Measurements from ENCODE around the gene CA12.
"Not testable (repeated sequence)": the region's sequence is repeated elsewhere in the genome, so short reads cannot be mapped to it uniquely, and the experiment has no call there.

Gene CA12

DNA sequence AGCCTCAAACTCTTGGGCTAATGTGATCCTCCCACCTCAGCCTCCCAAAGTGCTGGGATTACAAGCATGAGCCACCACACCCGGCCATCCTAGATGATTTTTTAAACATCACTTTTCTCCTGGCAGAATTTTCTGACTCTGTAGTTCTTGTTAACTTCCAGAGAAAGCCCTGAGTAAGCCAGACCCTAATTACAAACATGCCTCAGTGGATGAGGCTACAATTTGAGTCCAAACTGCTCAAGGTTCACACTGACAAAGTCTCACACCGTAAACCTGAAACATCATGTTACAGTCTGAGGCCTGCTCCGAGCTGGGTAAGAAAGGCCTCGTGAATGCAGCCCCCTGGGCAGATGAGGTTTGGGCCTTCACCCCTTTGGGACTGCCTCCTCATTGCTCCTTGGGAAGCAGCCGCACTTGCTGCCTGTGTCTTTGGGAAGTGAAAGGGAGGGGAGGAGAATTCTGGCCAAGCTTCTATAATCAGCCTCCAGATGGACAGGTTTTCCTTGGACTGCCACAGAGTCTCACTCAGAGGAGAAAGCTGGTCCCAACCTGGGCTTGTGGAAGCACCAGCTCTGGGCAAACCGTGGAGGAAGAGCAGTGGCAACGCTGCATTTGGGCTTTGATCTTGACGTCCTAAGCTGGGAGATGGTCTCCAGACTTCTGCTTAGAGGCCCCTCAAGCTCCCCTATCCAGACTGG, 46.0 kb downstream of the CA12 start:
- no peak for DNase-seq (ENCODE audit: low read depth)

DNA sequence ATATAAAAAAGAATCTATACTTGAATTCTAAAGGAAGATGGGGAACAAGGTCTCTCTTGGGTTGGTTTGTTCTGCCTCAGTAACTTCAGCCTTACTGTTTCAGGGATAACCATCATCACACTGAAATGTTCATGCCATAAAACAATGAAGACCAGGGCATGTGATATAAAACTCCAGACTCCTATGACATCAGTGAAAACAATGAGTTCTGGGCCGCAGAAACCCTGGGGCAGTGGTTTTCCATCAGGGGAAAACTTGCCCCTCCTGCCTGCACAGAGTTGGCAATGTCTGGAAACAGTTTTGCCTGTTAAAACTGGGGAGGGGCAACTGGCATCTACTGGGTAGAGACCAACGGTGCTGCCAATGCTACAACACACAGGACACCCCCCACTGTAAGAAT, 46.8 kb downstream of the CA12 start:
- no peak for DNase-seq (ENCODE audit: low read depth)

DNA sequence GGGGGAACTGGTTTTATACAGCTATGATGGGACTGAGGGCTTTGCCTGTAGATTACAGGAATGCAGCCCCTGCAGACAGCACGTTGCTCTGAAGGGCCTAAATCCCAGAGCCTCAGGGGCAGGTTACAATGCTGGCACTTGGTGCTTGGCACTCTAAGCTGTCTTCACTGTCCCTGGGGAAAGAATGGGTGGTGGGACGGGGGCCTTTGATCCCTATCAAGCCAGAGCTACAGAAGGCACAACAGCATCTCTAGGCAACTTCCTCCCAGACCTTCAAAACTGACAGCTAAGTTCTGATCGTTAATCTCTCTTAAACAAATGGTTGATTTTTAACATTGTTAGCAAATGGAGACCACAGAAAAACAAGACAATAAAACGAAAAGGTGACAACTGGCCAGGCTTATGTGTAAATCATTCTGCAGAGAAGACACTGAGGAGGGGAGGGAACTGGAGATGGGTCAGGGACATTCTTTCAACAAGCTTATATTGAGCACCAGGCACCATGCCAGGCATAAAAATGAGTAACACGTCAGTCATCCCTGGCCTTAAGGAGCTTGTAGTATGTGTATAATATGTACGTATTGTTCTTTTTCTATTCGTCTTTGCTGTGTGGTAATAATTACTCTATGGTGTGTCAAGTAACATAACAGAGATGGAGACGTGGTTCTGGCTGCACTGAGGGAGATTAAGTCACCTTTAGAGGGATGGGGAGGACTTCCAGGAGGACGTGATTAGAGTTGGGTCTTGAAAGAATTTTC, 49.1 kb downstream of the CA12 start:
- no peak for DNase-seq (ENCODE audit: low read depth)

DNA sequence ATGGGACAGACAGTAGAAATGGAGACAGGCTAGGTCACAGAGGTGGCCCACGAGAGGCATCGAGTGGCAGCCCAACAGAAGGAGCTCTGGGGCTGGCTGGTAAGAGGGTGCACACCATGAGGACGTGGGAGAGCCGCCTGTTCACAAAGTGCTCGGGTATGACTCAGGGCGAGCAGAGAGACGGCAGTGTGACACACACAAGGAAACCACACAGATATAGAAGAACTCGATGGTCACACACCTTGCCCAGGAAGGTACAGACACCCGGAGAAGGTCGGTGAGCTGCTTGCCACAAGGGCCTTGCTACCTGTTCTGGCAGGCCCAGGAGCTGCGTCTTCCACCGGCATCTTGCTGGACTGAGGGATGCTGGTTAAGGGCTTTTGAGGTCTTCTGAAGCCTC, 50.2 kb downstream of the CA12 start:
- DNase-seq (ENCODE audit: low read depth), result no peak

DNA sequence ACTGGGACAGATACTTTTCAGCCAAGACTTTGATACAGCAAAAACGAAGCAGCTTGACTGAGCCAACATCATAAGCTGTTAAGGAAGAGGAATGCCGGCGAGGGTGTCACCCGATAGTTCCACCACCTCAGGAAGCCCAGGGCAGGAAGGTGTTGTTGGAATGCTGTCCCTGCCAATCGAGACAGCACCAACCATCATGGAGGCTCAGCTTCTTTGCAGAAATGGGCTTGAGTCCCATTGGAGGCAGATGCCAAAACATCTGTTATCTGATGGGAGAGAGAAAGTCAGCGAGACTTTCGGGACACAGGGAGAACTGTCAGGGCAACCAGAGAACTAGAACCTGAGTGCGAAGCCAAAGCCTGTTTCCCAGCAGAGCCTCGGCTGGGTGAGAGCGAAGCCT, 50.7 kb downstream of the CA12 start:
- DNase-seq (ENCODE audit: low read depth), result no peak

DNA sequence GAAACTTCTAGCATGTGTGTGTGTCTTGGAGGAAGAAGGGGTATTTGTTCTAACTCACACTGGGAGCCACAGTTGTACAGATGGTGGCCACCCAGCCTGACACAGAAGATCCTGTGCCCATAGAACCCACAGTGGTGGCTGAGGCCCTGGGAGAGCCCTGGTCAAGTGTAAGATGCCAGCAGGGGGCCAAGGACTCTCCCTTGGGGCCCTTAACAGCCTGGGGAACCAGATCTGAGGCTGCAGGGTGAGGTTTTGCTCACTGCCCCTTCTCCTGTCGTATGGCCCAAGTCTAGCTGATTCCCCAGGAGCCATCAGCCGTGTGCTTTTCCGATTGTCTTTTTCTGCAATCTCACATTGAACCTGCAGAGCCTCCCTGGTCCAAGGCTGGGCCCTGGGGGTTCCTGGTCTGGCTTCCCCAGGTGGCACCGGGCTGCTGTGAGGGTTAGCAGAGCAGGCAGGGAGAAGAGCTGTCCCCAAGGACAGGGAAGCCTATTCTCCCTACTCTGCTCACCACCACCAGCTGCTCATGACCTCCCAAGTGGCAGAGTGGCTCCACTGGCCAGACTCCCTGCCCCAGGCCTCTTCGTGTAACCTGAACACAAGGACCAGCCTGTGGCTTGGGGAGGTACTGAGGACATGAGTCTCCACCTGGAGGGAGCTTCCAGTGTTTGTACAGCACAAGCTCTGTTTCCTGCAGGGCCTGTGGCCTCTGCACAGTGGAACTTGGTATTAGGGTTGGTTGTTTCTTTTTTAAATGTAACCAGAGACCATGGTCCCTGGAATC, 51.9 kb downstream of the CA12 start:
- no peak for DNase-seq (ENCODE audit: low read depth)

DNA sequence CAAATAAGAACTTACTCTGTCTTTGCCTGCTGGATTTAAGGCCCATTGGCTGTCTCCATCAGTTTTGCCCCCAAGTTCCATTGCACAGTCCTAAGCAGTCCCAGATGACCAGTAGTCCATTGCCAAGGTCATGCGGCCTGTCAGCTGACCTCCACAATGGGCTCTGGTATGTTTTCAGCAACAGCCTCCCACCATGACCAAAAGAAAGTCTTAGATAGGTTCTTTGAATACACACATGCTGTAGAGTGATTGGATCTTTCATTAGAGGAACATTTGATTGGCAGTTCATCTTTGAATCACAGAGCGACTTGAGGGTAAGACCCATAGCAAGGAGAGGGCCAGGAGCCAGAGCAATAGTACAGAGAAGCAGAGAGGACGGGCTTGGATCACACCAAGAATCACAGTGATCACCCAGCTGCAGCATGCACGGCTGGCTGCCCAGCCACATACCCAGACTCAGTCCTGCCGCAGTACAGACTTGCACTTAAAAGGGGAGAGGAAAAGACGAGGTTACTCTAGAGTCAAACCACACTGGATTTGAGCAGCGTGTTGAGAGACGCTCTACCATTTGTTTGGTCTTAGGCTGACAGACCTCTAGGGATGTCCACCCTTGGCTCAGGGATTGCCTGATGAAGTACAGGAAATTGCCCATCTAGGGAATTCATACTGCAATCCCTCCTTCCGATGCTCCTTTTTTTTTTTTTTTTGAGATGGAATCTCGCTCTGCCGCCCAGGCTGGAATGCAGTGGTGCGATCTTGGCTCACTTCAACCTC, 53.8 kb downstream of the CA12 start:
- no peak for DNase-seq (ENCODE audit: low read depth)

DNA sequence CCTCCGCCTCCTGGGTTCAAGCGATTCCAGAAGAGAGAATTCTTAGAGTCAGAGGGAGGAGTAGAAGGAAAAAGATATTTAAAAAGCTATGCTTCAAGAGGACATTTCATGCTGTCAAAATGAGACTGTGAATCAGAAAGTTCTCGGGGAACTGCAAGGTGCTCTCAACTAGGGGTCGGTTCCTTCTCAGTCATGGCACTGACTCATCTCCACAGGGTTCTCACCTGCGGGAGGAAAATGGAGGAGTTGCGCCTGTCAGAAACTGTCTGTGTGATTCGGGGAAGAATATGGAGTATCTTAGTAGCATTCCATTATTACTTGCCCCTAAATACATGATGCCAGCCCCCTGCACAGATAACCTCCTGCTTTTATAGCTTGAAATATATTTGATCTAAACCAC, 56.9 kb downstream of the CA12 start:
- DNase-seq (ENCODE audit: low read depth), result no peak

DNA sequence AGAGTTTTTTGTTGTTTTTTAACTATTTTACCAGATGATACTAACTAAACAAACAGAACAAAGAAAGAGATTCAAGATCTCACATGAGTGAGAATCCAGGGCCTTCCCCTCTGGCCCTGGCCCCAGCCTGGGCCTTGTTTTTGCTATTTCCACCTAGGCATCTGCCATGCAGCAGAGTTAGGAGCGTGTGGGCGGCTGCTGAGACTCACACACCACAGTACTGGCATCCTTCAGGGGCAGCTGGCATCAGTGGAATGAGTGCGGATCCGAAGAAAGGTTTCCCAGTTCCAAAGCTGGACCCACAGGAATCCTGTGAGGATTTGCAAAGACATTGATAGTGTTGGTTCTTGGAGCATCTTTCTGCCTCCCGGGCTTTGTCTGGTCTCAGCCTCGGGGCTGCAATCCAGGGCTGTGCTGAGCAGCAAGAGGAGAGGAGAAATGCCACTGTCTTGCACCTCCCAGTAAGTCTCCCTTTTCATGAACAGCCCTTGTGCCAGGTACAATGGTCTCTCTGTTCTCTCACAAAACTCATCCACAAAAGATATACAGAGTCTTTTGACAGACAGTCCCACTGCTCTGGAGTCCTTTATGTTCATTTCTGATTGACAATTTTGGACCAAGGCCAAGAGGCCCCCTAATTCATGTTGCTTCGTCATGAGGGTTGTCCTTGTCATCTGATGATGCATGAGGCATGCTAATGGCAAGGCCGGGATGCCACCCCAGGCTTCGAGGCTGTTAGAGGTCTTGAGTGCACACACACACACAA, 57.7 kb downstream of the CA12 start:
- no peak for DNase-seq (ENCODE audit: low read depth)

DNA sequence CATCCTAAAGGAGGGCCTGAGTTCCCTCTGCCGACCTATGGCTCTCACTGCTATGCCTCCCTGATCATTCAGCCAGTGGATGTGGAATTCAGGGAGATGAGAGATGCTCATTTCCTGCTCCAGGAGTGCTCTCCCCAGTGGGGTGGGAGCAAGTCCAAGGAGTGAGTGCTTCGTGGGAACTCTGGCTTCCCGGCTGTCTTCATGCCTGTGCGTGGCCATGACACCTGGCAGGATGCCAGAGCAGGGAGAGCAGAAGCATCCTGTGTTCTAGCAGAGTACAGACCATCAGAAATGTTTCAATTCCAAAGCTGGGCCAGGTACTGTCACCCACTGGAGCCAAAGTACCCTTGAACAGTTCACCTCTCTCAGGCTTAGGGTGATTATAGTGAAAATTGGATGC, 59.1 kb downstream of the CA12 start:
- DNase-seq (ENCODE audit: low read depth), result no peak

DNA sequence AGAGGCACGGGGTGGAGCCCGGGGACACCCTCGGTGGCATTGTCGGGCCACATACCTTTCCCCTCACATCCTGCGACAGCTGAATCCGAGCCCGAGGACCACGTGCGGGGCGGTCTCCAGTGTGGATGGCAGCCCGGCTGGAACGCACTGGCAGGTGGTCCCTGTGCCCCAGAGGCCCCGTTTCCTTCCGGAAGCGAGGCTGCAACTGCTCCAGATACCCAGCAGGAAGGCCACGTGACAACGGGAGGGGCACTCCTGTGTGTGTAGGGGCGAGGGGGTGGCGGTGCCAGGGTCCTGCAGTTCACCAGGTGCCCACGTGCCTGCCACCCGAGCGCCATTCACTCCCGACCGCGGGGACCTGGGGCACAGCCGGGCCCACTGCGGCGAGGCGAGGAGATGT, 60.2 kb downstream of the CA12 start:
- no peak for DNase-seq (ENCODE audit: low read depth)

DNA sequence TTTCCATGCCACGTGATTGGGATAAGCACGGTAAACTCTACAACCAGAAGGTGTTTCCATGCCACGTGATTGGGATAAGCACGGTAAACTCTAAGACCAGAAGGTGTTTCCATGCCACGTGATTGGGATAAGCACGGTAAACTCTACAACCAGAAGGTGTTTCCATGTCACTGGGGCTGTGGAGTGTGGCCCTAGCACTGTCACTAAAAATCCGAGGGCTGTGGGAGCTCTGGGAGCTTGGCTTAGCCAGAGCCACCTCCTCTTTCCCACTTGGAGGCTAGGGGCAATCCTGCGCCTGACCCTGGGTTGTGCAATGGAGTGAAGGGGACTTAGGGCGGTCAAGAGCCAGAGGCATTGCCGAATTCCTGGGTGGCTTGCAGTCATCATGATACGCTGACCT, 60.7 kb downstream of the CA12 start:
- DNase-seq (ENCODE audit: low read depth), result not testable (repeated sequence)

DNA sequence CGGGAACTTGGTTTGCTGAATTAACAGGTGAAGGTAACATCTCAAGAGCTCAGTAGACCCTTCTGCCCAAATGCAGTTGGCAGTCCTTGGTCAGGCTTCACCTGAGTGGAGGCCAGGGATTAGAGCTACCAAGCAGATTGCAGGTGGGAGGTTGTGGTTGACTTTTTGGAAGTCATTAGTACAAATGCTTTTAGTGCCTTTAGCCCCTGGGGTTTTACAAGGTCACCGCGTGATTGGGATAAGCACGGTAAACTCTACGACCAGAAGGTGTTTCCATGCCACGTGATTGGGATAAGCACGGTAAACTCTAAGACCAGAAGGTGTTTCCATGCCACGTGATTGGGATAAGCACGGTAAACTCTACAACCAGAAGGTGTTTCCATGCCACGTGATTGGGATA, 61.2 kb downstream of the CA12 start:
- not testable (repeated sequence) for DNase-seq (ENCODE audit: low read depth)

DNA sequence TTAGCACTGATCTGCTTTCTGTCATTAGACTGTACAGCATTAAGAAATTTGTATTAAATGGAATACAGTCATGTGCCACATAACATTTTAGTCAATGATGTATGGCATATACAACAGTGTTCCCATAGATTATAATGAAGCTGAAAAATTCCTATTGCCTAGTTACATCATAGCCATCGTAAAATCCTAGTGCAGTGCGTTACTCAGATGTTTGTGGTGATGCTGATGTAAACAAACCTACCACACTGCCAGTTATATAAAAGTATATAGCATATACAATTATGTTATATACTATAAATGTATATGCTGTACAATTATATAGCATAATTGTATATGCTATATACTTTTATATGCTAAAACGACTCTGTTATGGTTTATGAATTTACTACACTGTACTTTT, 62.6 kb downstream of the CA12 start:
- no peak for DNase-seq (ENCODE audit: low read depth)

DNA sequence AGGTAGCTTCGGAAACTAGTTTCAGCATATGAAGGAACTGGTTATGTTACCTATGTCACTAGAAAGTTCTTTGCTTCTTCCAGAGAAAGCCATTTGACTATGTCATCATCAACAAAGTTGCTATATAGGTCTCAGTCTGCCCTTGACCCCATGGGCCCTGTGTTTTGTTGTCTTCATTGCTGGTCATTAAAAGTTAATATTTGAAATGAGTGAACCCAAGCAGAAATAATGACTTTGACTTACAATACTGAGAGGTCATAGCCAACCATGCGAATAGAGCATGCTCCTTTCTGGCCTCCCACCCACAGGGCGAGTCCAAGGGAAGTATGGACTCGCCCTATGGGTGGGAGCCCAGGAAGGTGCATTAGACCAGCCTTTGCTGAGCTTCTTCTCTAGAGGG, 63.3 kb downstream of the CA12 start:
- no peak for DNase-seq (ENCODE audit: low read depth)

DNA sequence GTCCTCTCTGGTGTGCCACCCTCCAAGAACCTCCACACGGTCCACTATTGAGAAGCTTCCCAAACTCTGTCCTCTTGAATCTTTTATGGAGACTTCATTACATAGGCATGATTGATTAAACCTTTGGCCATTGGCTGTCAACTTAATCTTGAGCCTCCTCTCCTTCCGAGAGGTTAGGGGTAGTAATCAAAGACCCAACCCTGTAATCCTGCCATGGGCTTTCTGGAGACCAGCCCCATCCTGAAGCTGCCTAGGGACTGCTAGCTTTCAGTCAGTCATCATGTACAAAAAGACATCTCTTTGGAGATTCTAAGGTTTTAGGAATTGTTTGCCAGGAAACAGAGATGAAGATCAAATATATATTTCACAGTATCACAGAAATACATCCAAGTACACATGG, 67.2 kb downstream of the CA12 start:
- DNase-seq (ENCODE audit: low read depth), result no peak

DNA sequence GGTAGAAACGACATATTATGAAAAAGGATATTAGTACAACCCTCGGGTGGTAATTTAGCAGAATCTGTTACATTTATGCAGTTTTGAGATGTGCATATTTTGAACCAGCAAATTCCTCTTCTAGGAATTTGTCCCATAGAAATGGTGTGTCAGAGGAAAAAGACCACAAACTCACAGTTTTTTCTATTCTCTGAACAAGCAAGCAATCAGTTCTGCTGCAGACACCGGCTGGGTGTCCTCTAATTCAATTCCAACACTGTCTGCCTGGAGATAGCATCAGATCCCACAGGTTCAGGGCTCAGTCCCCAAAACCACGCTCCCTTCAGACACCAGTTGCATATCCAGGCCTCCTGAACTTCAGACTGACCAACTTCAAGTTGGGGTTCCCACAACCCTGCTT, 67.8 kb downstream of the CA12 start:
- DNase-seq (ENCODE audit: low read depth), result no peak

DNA sequence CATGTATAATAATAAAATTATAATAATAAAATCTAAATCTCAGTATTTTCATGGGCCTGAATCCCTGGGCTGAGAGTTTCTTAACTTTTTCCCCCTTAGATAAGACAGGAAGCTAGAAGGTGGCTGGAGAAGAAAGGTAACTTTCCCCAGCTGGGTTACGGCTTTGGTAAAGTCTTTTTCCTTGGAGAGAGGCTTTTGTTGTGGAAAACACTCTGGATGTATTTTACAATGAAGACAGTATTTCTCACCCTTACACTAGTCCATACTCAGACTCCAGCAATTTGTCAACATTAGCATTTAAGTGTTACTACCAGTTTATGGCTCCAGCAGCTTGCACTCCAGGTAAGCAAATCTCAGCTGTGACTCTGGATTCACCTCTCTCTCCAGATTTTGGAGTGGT, 69.4 kb downstream of the CA12 start:
- no peak for DNase-seq (ENCODE audit: low read depth)

DNA sequence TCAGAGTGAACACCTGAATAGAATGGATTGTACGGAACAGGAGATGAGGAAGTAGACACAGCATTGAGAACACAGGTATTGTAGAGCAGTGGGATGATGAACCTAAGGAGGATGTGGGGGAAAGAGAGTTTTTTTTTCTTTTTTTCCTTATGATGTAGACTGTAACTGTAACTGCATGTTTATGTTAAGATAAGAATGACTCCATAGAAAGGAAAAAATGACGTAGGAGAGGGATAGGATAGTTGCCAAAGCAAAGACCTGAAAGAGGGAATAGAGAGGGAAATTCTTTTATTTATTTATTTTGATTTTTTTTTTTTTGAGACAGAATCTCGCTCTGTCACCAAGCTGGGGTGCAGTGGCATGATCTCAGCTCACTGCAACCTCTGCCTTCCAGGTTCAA, 71.0 kb downstream of the CA12 start:
- no peak for DNase-seq (ENCODE audit: low read depth)

DNA sequence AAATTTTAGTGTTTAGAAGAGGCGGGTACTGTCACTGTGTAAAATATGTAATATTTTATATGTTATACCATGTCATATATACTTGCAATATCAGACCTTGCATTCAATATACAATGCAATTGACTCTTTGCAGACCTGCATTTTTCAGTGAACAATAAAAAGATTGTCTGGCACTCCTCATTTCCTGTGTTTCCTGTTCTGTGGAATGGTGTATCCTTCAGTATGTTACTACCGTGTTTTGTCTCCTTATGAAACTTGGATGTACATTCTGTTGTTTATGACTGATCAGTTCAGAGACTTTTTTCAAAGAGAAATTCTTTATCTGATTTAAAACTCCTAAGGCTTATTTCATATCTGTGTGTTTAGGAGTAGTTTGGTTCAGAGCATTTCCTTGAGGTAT, 72.7 kb downstream of the CA12 start:
- no peak for DNase-seq (ENCODE audit: low read depth)

DNA sequence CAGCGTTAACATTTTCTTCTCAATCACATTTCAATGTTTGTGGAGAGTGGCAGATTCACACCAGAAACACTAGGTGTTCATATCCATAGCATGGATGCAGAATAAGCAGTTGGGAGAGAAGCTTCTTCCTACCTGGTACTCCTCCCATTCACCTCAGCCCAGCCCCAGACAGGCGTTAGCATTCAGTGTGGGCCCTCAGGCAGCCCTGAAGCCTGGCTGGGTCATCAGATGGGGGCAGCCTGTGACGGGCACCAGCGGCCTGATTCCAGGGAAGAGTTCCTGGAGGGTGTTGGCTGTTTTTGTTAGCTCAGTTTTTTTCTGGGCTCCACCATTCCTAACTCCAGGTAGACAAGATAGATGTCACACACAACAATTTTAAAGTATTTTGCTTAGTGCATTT, 73.2 kb downstream of the CA12 start:
- DNase-seq (ENCODE audit: low read depth), result no peak
